Stimulated activated CD4-positive, alpha-beta T cell treated with anti-CD3 and anti-CD28 coated beads, Interleukin-4, amount 100 ng/mL, for 48 hours (primary cell): ENCODE measurements around the gene TRIO.

ENCODE experiments used
- DNase-seq, 2 donors: peaks; one replicate each; pipeline ENCODE4 v3.0.0-alpha.2; 2020; ENCODE audit warnings: low read depth in 2 of 2

TRIO gene

GRCh38 chr5:14226554-14226953 lies 83.4 kb downstream of the TRIO start:
- no peak for DNase-seq

GRCh38 chr5:14226992-14227391 lies 83.8 kb downstream of the TRIO start:
- no peak for DNase-seq

GRCh38 chr5:14227513-14227912 lies 84.4 kb downstream of the TRIO start:
- DNase-seq = no peak

- DNase-seq = no peak
These were observed 85.1 kb downstream of the TRIO start for GRCh38 chr5:14228219-14228618.

GRCh38 chr5:14229181-14229580 lies 86.0 kb downstream of the TRIO start:
- no peak for DNase-seq

GRCh38 chr5:14229734-14230133 lies 86.6 kb downstream of the TRIO start:
- no peak for DNase-seq

- no peak for DNase-seq
These were observed 88.0 kb downstream of the TRIO start for GRCh38 chr5:14231156-14231555.

GRCh38 chr5:14231890-14232289 lies 88.7 kb downstream of the TRIO start:
- no peak for DNase-seq

GRCh38 chr5:14234204-14234603 lies 91.1 kb downstream of the TRIO start:
- DNase-seq = no peak

GRCh38 chr5:14235872-14236271 lies 92.7 kb downstream of the TRIO start:
- no peak for DNase-seq

GRCh38 chr5:14236757-14237156 lies 93.6 kb downstream of the TRIO start:
- no peak for DNase-seq

GRCh38 chr5:14237317-14238086 lies 94.4 kb downstream of the TRIO start:
- DNase-seq = no peak

- DNase-seq = no peak
These were observed 95.1 kb downstream of the TRIO start for GRCh38 chr5:14238272-14238671.

GRCh38 chr5:14239404-14239803 lies 96.3 kb downstream of the TRIO start:
- no peak for DNase-seq

- no peak for DNase-seq
These were observed 96.8 kb downstream of the TRIO start for GRCh38 chr5:14239951-14240350.

GRCh38 chr5:14240359-14240758 lies 97.2 kb downstream of the TRIO start:
- DNase-seq = no peak

- DNase-seq = no peak
These were observed 98.0 kb downstream of the TRIO start for GRCh38 chr5:14241141-14241540.

GRCh38 chr5:14242447-14242846 lies 99.3 kb downstream of the TRIO start:
- no peak for DNase-seq

GRCh38 chr5:14242871-14243383 lies 99.8 kb downstream of the TRIO start:
- no peak for DNase-seq

GRCh38 chr5:14243766-14244165 lies 100.6 kb downstream of the TRIO start:
- no peak for DNase-seq

GRCh38 chr5:14244721-14245120 lies 101.6 kb downstream of the TRIO start:
- DNase-seq = no peak

GRCh38 chr5:14245132-14245925 lies 102.2 kb downstream of the TRIO start:
- no peak for DNase-seq
